ENCODE data around the gene ZIC4. TPM values are rescaled to one million over a fixed set of nuclear protein-coding genes. Genes with fewer than 3 reads are reported as not detected.

Gene ZIC4
- total RNA-seq: not detected
- total RNA-seq (2013): not detected

- H3K4me3 ChIP-seq (ENCODE audit: low read length): no peak within 1 kb of the TSS
- intact Hi-C loops (cut with micrococcal nuclease): no loop called here
- peaks cover 3 to 8% of the 10 kb centered on the region in 2 donors for H3K9me3 Mint-ChIP-seq
- H3K9me3 ChIP-seq (ENCODE audit: control insufficient read depth, insufficient read depth, low read length): peaks cover 27% of the 10 kb centered on the region
- peaks cover 54 to 60% of the 10 kb centered on the region in 2 donors for H3K27me3 Mint-ChIP-seq (ENCODE audit: low read depth in 2 of 2)
- no peak within 1 kb of the TSS for H3K27ac Mint-ChIP-seq
- no peak within 1 kb of the TSS for H3K4me3 Mint-ChIP-seq
- peaks cover 12% of the 10 kb centered on the region for H3K4me1 ChIP-seq (ENCODE audit: control insufficient read depth, insufficient read depth, low read length)
- WGBS (ENCODE audit: insufficient coverage): 4% methylated on average over 14 of the region's 25 CpGs
- DNase-seq: no peak
- H3K36me3 ChIP-seq (ENCODE audit: control insufficient read depth, insufficient read depth, low read length): no peaks in the 10 kb centered on the region
- peaks cover 54% of the 10 kb centered on the region for H3K27me3 ChIP-seq (ENCODE audit: control insufficient read depth, insufficient read depth, low read length)
- TF ChIP-seq CTCF (IDR thresholded peaks at IDR 0.05): no peak
- H3K27ac ChIP-seq (ENCODE audit: low read length): no peak within 1 kb of the TSS
- H3K36me3 Mint-ChIP-seq: peaks cover 26% of the 10 kb centered on the region
- H3K4me1 Mint-ChIP-seq: peaks cover 0 to 10% of the 10 kb centered on the region in 2 donors
- ATAC-seq: no peak
Observed at GRCh38 chr3:147406028-147406931, at the start of gene ZIC4. Gene ZIC4 (minus strand): TSS chr3:147406543. CDS start chr3:147402797, 3,746 bp downstream.

GRCh38 chr3:147449669-147450068 is 43.3 kb upstream of the ZIC4 start:
- H3K9me3 Mint-ChIP-seq: peaks cover 8 to 12% of the 10 kb centered on the region in 2 donors
- no peaks in the 10 kb centered on the region for H3K4me1 ChIP-seq (ENCODE audit: control insufficient read depth, insufficient read depth, low read length)
- H3K4me3 ChIP-seq (ENCODE audit: low read length): no peak overlapping the region
- no peaks in the 10 kb centered on the region for H3K27me3 Mint-ChIP-seq (ENCODE audit: low read depth in 2 of 2)
- H3K36me3 ChIP-seq (ENCODE audit: control insufficient read depth, insufficient read depth, low read length): no peaks in the 10 kb centered on the region
- H3K9me3 ChIP-seq (ENCODE audit: control insufficient read depth, insufficient read depth, low read length): no peaks in the 10 kb centered on the region
- H3K27me3 ChIP-seq (ENCODE audit: control insufficient read depth, insufficient read depth, low read length): no peaks in the 10 kb centered on the region
- H3K27ac ChIP-seq (ENCODE audit: low read length): no peak overlapping the region
- no peaks in the 10 kb centered on the region for H3K36me3 Mint-ChIP-seq
- TF ChIP-seq CTCF (IDR thresholded peaks at IDR 0.05): no peak
- DNase-seq: no peak
- intact Hi-C loops (cut with micrococcal nuclease): no loop called here
- H3K4me1 Mint-ChIP-seq: no peaks in the 10 kb centered on the region
- no peak for ATAC-seq
- 11% methylated on average over 2 of the region's 3 CpGs for WGBS (ENCODE audit: insufficient coverage)
- H3K4me3 Mint-ChIP-seq: no peak overlapping the region
- no peak overlapping the region for H3K27ac Mint-ChIP-seq

GRCh38 chr3:147447224-147447623 is 40.9 kb upstream of the ZIC4 start:
- H3K4me3 Mint-ChIP-seq: no peak overlapping the region
- Histone ChIP-seq H3K27ac (ENCODE audit: low read length) (no peak overlapping the region), H3K36me3 (ENCODE audit: control insufficient read depth, insufficient read depth, low read length) (no peaks in the 10 kb centered on the region), H3K9me3 (ENCODE audit: control insufficient read depth, insufficient read depth, low read length) (no peaks in the 10 kb centered on the region), H3K4me1 (ENCODE audit: control insufficient read depth, insufficient read depth, low read length) (no peaks in the 10 kb centered on the region), H3K4me3 (ENCODE audit: low read length) (no peak overlapping the region), H3K27me3 (ENCODE audit: control insufficient read depth, insufficient read depth, low read length) (no peaks in the 10 kb centered on the region)
- no peak for TF ChIP-seq CTCF (IDR thresholded peaks at IDR 0.05)
- intact Hi-C loops (cut with micrococcal nuclease): no loop called here
- H3K36me3 Mint-ChIP-seq: no peaks in the 10 kb centered on the region
- DNase-seq (no peak), ATAC-seq (no peak)
- H3K9me3 Mint-ChIP-seq: peaks cover 7 to 12% of the 10 kb centered on the region in 2 donors
- no peaks in the 10 kb centered on the region for H3K4me1 Mint-ChIP-seq
- H3K27ac Mint-ChIP-seq: no peak overlapping the region
- H3K27me3 Mint-ChIP-seq (ENCODE audit: low read depth in 2 of 2): no peaks in the 10 kb centered on the region
